GM21381 (cell line): Measurements from ENCODE around the gene YTHDF2.
"Not testable (repeated sequence)": the region's sequence is repeated elsewhere in the genome, so short reads cannot be mapped to it uniquely, and the experiment has no call there.

Source experiments
- ATAC-seq: cut with Tn5 transposase; IDR thresholded peaks from one replicate; pipeline ENCODE4 v1.9.1; 2021; ENCODE audit warnings: mild to moderate bottlenecking, moderate library complexity; ENCODE audit not compliant: unreplicated experiment

The YTHDF2 gene

DNA sequence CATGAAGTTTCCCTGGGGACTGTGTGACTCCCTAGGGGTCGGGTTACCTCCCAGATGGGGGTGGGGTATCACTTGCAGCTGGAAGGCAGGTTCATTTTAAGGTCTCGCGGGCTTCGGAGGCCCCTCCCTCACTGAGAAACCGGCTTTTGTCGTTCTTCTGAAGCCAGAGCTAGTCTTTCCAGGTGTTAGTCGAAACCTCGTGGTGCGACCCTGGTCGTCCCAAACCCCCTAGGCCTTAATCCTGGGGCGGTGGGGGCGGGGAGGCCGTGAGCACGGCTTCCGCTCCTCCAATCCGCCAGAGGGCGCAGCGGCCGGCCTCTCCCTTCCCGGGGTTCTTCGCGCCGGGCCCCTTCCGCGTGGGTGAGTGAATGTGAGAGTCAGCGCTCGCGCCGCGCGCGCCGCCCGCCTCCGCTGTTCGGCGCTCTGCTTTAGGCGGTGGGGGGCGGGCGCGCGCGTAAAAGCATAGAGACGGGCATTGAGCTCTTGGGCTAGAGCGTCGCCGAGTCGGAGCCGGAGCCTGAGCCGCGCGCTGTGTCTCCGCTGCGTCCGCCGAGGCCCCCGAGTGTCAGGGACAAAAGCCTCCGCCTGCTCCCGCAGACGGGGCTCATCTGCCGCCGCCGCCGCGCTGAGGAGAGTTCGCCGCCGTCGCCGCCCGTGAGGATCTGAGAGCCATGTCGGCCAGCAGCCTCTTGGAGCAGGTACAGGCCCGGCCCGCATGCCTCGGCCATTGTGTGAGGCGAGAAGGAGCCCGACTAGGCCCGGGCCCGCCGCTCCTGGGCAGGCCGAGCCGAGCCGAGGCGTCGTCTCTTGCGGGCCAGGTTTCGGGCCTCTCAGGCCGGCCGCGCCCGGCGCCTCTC, at the start of gene YTHDF2:
Gene YTHDF2, plus strand, starts transcription at position 491 of the 857 bp plus-strand sequence. Its CDS starts 181 bp downstream, at position 672.
- ATAC-seq: peak; percentile 92

DNA sequence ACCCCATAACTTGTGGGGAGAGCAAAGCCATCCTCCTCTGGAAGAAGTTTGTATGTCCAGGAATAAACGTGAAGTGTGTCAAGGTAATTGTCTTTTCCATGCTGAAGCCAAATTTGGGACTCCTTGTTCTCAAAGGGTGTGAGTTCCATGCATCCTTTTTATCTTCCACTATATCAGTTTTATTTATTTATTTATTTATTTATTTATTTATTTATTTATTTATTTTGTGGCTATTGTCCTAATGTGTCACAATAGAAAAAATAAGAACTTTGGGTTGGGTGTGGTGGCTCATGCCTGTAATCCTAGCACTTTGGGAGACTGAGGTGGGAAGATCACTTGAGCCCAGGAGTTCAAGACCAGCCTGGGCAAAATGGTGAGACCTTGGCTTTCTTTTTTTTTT, 45.1 kb upstream of the YTHDF2 start:
- not testable (repeated sequence) for ATAC-seq

DNA sequence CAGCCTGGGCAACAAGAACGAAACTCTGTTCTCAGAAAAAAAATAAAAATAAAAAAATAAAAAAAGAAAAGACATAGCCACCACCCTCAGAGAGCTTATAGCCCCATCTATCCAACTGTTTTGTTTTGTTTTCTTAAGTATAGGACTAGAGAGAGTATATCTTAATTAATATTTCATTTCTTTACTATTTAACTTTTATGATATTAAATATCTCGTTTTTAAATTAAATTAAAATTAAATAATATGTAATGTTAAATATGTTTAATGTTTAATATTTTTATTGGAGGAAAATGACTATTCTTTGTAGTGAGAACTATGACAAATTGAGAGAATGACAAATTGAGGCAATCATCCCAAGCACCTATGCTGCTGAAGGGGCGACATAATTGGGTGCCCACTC, 33.1 kb upstream of the YTHDF2 start:
- ATAC-seq: no peak

DNA sequence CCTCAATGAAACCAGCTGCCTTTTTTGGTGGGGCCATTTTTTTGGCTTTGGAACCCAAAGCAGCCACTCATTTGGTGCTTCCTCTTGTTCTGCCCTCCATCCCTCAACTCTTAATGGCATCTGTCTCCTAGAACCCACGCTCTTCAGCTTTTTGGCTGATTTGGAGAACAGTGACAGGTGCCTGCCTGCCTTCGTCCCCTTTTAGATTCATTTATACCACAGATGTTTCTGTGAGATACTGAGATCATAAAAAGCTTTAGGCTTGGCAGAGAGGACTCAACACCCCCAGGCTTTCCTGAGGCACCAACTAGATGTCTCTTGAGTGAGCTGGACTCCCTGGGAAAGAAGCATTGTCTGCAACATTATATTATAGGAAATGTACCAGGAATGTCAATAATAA, 20.4 kb upstream of the YTHDF2 start:
- no peak for ATAC-seq

DNA sequence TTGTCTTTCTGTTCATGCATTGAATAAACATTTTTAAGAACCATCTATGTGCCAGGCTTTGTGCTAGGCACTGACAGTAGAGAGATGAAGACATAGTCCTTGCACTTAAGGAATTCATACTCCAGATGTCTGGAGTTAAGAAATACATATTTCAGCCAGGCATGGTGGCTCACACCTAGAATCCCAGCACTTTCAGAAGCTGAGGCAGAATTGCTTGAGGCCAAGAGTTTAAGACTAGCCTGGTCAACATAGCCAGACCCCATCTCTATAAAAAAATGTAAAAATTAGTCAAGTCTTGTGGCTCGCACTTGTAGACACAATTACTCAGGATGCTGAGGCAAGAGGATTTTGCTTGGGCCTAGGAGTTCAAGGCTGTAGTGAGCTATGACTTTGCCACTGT, 18.6 kb upstream of the YTHDF2 start:
- no peak for ATAC-seq

DNA sequence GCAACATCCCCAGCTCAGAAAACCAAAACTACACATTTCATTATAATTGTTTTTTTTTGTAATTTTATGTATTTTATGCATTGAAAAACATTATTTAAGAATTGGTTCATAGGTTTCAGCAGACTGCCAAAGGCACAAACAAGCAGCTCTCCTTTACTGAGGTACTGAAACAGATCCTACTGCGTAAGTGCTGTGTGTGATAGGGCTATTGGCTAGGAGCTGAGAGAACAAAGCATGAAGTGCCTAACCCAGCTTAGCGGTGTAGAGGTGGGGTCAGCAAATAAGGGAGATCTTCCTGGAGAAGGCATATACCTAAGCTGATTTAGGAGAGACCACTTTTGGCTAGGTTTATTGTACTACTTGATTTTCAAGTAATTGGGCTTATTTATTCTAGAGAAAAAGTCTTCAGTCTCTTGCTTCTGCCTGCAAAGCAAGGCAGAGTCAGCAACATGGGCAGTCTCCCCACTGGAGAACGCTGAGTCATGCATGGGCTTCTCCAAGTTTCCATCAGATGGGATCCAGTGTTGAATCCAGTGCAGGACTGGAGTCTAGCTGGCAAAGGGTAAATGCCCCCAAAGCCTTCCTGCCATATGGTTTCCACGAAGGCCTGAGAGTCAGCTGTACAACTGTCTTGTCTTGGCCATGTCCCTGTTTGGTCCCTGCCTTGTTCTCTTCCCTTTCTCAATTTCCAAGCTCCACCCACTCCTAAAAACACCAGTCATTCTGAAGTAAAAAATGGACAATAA, 18.0 kb upstream of the YTHDF2 start:
- ATAC-seq: no peak

DNA sequence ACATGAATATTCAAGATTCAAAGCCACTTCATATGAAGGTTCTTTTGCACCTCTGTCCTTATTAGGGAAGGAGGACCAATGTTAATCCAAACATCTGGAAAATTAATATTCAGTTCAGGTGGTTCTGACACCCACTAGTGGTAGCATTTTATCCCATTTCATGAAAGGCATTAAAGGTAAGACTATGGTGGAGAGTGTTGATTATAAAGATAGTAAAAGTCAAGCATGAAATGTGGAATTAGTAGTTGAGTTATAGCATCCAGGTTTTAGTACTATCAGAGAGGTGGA, 17.5 kb upstream of the YTHDF2 start:
- no peak for ATAC-seq

DNA sequence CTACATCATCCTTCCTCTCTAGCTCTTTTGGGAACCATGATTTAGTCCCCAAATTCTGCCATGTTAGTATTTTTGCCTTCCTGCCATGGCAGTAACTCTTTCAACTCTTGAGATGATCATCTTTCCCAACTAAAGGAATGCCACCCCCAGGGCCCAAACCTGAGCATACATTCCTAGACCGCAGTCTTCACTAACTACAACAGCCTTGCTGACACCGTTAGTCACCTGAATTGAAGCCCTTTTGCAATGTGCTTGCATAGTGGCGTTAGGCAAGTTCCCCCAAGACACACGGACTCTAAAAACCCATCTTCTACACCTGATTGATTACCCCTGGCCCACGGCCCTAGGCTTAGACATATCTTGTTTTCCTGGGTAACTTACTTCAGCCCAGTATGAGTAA, 16.4 kb upstream of the YTHDF2 start:
- ATAC-seq: no peak

DNA sequence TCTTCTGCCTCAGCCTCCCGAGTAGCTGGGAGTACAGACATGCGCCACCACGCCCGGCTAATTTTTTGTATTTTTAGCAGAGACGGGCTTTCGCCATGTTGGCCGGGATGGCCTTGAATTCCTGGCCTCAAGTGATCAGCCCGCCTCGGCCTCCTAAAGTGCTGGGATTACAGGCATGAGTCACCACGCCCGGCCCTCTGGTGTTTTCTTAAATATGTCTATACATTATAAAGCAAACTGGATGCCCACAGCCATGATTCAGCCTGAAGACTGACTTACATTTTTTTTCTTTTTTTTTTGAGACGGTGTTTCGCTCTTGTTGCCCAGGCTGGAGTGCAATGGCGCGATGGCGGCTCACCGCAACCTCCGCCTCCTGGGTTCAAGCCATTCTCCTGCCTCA, 14.8 kb upstream of the YTHDF2 start:
- not testable (repeated sequence) for ATAC-seq

DNA sequence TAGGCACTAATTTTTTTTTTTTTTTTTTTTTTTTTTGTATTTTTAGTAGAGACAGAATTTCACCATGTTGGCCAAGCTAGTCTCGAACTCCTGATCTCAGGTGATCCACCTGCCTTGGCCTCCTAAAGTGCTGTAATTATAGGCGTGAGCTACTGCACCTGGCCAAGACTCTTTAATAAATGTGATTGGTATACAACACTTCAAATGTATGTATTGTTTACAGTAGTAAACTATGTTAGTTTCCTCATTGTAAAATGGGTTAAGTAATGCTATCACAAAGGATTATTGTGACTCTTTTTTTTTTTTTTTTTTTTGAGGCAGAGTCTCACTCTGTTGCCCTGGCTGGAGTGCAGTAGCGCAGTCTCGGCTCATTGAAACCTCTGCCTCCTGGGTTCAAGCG, 11.4 kb upstream of the YTHDF2 start:
- not testable (repeated sequence) for ATAC-seq

DNA sequence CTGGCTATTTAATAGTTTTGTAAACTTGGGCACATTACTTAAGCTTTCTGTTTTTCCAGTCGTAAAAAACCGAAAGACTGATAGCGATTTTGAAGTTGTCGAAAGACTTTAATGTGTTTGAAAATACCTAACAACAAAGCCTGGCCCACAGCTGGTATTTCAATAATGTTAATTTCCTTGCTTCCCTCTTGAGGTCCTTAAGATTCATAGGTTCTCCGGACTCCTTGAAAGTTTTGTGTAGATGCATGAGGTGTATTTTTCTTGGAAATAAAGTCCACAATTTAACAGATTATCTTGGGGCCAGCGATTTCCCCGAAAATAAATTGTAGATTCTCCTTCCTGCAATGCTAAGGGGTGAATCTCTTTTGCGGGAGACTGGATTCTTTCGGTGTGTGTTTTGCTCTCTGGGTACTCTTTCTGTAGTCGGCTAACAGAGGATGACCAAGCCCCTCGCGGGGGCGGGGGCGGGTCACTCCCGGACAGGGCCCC, 735 bp upstream of the YTHDF2 start:
- ATAC-seq: no peak

DNA sequence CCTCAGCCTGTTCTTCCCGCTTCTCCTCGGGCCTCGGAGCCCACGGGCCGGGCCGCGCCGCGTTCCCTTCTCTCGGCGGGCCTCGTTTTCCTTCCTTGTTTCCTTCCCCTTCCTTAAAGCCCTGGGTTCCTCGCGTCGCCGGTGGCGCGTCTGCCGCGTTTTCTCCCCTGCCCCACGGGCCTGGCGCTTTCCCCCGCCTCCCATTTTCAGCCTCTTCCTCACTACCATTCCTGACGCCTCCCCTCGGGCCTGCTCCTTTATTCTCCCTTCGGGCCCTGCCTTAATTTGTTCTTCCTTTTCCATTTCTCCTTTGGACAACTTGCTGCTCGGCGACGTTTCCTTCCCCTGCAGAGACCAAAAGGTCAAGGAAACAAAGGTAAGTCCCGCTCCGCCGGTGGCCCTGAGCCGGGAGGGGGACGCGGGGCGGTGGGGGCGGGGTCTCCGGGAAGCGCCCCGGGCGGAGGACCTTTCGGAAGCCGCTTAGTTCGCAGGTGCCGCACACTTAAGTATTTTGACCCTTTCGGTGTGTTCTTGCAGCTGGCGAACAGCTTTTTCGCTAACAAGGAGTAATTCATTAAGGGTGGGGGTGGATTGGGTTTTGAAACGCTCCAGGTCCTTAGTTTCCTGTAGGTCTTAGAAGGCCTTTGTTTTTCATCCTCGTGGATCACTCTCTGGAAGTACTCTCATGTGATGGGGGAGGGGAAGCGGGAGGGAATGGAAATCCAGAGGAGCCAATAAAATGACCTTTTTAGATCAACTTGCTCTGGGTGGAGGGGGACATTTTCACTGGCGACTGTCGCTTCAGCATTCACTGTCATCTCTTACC, 780 bp downstream of the YTHDF2 start:
- ATAC-seq: peak; percentile 2

DNA sequence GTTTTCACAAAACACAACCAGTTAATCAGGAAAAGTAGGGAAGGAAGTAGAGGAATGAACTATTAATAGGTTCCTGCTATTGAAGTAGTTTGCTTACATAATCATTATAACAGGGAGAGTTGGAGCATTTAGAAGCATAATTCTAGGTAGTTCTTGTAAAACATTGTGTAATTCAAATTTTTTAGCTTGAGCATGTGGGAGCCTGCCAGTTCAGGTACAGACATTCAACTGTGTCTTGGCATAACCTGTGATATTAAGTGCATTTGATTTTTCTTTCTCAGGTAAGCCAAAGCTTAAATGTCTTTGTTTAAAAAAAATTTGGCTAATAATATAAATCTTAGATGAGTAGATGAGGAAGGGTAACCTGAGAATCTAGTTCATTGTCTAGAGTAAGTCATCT, 3.4 kb downstream of the YTHDF2 start:
- no peak for ATAC-seq

DNA sequence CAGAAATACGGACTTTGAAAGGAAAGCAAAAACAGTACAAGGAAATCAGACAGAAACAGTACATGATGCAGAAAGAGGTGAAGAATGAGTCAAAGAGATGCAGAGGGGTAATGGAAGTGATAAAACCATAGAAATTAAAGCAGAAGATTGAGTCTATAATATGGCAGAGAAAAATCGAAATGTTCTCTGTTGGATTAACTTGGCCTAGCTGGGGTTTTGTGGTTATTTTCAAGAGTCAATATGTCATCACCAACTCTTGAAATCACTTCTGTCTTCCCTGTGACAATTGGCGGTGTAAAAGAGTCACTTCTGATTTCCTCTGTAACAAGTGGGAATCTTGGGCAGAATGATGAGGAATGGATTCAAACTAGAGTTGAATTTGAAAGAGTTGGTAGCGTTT, 7.4 kb downstream of the YTHDF2 start:
- ATAC-seq: no peak

DNA sequence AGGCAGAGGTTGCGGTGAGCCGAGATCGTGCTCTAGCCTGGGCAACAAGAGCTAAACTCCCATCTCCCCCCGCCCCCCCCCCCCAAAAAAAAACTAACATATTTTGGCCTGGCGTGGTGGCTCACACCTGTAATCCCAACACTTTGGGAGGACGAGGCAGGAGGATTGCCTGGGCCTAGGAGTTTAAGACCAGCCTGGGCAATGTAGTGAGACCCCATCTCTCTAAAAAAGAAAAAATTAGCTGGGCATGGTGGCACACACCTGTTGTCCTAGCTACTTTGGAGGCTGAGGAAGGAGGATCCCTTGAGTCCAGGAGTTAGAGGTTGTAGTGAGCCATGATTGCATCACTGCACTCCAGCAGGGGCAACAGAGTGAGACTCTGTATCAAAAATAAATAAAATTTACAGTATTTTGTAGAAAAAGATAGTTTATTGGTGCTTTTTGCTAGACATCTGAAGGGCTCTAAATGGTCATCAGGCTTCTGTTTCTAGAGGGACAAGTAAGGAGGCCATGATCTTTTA, 9.0 kb downstream of the YTHDF2 start:
- no peak for ATAC-seq

DNA sequence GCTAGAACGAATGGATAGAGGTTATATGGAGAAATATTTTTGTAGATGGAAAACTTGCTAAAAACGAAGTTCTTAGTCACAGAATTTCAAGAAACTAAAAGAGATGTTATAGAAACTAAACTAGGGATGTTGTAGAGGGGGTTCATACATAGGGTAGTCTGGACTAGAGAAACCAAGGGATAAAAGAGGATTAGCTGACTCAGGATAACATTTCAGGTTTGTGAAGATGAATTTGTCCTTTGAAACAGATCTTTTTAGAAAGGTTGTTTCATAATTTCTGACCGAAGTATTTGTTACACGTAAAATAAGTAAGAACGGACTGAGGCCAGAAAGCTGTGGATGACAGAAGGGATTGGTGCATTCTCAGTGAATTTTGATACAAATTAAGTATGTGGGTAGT, 13.6 kb downstream of the YTHDF2 start:
- ATAC-seq: no peak

DNA sequence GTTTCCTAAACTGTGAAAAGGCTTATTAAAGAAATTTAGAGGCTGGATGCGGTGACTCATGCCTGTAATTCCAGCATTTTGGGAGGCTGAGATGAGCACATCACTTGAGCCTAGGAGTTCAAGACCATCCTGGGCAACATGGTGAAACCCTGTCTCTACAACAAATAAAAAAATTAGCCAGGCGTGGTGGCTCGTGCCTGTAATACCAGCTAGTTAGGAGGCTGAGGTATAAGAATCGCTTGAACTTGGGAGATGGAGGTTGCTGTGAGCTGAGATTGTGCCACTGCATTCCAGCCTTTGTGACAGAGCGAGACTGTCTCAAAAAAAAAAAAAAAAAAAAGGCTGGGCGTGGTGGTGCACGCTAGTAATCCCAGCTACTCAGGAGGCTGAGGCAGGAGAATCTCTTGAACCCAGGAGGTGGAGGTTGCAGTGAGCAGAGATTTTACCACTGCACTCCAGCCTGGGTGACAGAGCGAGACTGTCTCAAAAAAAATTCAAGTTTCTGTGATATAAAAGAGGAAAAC, 14.1 kb downstream of the YTHDF2 start:
- ATAC-seq: not testable (repeated sequence)

DNA sequence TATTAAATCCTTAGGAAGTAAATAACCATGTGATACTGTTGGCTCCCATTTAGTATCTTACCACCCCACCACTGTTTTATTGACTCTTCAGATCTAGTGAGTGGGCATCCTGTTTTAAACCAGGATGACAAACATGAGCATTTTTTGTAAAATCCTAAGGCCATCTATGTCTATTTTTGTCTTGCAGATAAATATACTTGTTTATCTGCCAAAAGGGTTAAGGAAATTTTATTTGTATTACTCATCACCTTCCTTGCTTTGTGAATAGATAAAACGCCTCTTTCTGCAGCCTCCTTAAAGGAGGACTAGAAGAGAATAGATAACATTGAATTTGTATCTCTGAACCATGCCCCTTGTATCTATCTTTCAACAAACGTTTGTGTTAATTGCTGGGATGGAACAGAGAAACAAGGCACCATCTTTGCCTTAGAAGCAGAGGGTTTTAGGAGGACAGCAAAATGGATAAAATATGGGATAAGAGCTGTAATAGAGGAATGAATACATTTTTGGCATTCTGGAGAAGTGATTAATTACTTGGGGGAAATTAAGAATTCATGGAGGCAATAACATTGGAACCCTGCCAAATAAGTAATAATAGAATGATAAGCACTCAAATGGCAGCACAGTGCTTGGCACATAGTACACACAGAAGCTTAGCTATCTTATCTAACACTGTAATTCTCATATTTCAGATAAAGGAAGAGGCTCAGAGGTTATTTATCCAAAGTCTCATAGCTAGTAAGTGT, 14.7 kb downstream of the YTHDF2 start:
- no peak for ATAC-seq

DNA sequence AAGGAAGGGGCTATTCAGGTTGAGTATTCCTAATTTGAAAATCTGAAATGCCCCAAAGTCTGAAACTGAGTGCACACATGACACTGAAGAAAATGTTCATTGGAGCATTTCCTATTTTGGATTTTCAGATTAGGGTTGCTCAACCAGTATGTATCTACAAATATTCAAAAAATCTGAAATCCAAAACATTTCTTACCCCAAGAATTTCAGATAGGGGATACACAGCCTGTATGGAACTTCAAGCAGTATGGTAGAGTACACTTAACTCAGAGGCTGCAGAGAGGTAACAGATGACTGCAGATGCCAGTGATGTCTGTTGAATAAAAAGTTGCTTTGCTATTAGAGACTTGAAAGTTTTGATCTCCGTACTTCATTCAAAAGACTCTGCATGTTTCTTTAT, 19.0 kb downstream of the YTHDF2 start:
- no peak for ATAC-seq

DNA sequence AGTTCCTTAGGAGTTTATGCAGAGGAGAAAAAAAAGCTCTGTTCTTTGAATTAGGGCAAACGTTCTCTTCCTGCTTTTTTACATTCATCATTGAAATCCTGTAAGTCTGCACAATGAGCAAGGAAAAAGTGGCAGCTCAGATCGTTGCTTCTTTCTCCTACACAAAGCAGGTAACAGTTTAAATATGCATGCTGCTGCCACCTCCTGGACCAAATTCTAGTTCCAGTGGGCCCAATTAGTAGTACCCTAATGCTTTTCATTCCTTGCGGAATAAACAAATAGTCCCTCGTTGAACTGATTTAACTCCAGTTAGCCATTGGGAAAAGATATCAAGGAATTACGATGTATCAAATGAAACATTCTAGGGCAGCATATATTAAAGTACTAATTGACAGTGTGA, 20.1 kb downstream of the YTHDF2 start:
- ATAC-seq: no peak
